ENCODE data around the gene HES7.

DNA sequence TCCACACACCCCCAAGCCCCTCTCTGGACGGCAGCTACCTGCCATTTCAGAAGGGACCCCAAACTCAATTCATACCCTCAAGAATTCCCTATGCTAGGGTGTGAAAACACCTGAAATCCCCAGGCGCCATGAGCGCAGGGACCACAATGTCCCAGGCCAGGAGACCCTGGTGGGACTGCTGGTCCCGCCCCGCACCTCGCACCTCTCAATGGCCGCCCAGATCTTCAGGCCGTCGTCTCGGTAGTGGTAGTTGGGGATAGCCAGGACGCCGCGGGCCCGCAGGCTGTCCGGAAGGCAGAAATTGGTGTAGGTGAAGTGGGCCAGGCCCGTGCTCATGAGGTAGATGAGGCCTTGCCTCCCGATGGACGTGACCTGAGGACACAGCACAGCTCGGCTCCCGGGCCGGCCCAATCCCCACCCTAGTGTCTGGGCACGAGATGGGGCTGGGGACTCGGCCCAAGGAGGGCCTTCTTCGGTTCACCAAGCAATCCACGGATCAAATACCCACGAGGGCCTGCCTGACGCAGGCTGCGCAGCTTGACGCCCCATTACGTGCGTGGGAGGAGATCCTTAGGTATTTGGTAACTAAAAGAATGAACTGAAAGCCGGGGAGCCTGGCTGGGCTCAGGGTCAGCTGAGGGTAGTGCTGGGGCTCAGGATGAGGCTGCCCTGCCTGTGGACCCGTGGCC, 14.8 kb downstream of the HES7 start:
- TF ChIP-seq CTCF (IDR thresholded peaks at IDR 0.05) (no peak), POLR2A (IDR thresholded peaks at IDR 0.05) (no peak)

Data from lower leg skin (tissue), 3 donors.